NCI-H226 (cell line): Measurements from ENCODE around the gene SPATA20.
A peak's percentile ranks its signal among the peaks of the same experiment; 100 is the strongest.

Experiments
- DNase-seq: peaks from one replicate; pipeline ENCODE4 v3.0.0-alpha.2; 2015

Gene SPATA20

GRCh38 chr17:50547035-50547735, at the start of gene SPATA20:
SPATA20 (plus strand) TSS chr17:50547174; CDS start chr17:50547209, 35 bp downstream.
- DNase-seq: peak; percentile 87

GRCh38 chr17:50498021-50498874, 48.7 kb upstream of the SPATA20 start:
- DNase-seq: peak; percentile 35

GRCh38 chr17:50499270-50499669, 47.7 kb upstream of the SPATA20 start:
- DNase-seq: no peak

GRCh38 chr17:50499721-50500120, 47.3 kb upstream of the SPATA20 start:
- no peak for DNase-seq

GRCh38 chr17:50501054-50501453, 45.9 kb upstream of the SPATA20 start:
- no peak for DNase-seq

GRCh38 chr17:50502301-50502990, 44.5 kb upstream of the SPATA20 start:
- no peak for DNase-seq

GRCh38 chr17:50505591-50506130, 41.3 kb upstream of the SPATA20 start:
- DNase-seq: no peak

- DNase-seq: no peak
Measured at GRCh38 chr17:50506298-50506697, 40.7 kb upstream of the SPATA20 start.

- no peak for DNase-seq
Measured at GRCh38 chr17:50507871-50508572, 39.0 kb upstream of the SPATA20 start, which contains the start of gene MYCBPAP. MYCBPAP (plus strand) TSS chr17:50508439; CDS start chr17:50508675, 236 bp downstream.

GRCh38 chr17:50508573-50509460, 38.2 kb upstream of the SPATA20 start:
- no peak for DNase-seq

GRCh38 chr17:50511058-50511457, 35.9 kb upstream of the SPATA20 start:
- no peak for DNase-seq

- DNase-seq: no peak
Measured at GRCh38 chr17:50513495-50513894, 33.5 kb upstream of the SPATA20 start.

- no peak for DNase-seq
Measured at GRCh38 chr17:50514388-50514787, 32.6 kb upstream of the SPATA20 start.

- peak; percentile 61 for DNase-seq
Measured at GRCh38 chr17:50514936-50515702, 31.9 kb upstream of the SPATA20 start.

GRCh38 chr17:50517011-50517410, 30.0 kb upstream of the SPATA20 start:
- no peak for DNase-seq

- DNase-seq: no peak
Measured at GRCh38 chr17:50517504-50518383, 29.2 kb upstream of the SPATA20 start.

- DNase-seq: no peak
Measured at GRCh38 chr17:50518384-50519023, 28.5 kb upstream of the SPATA20 start.

- peak; percentile 50 for DNase-seq
Measured at GRCh38 chr17:50519141-50519834, 27.7 kb upstream of the SPATA20 start.
